ENCODE data around the gene TAF11L6. TPM values are rescaled to one million over a fixed set of nuclear protein-coding genes. Genes with fewer than 3 reads are reported as not detected.

Gene TAF11L6
- total and polyA plus RNA-seq, 2 experiments from 2014 or later = not detected

Small RNA genes within 50 kb of the gene (small RNA-seq; reads per million reads assigned to genes)
- not detected for gene AC106774.3

Other genes with a start within 250 kb of the TAF11L6 start
- not detected in 2 replicates for gene TAF11L2, start 30.4 kb upstream of the TAF11L6 start, total RNA-seq
- gene TAF11L2, start 30.4 kb upstream of the TAF11L6 start, polyA plus RNA-seq = not detected in 2 replicates
- gene TAF11L3, start 10.3 kb upstream of the TAF11L6 start, total RNA-seq = not detected in 2 replicates
- not detected in 2 replicates for gene TAF11L3, start 10.3 kb upstream of the TAF11L6 start, polyA plus RNA-seq
- not detected in 2 replicates for gene TAF11L4, start 6.9 kb upstream of the TAF11L6 start, total RNA-seq
- gene TAF11L4, start 6.9 kb upstream of the TAF11L6 start, polyA plus RNA-seq = not detected in 2 replicates
- not detected in 2 replicates for gene TAF11L5, start 3.4 kb upstream of the TAF11L6 start, total RNA-seq
- gene TAF11L5, start 3.4 kb upstream of the TAF11L6 start, polyA plus RNA-seq = not detected in 2 replicates
- not detected in 2 replicates for gene TAF11L7, start 57.1 kb downstream of the TAF11L6 start, total RNA-seq
- not detected in 2 replicates for gene TAF11L7, start 57.1 kb downstream of the TAF11L6 start, polyA plus RNA-seq
- gene TAF11L8, start 62.3 kb downstream of the TAF11L6 start, total RNA-seq = not detected in 2 replicates
- gene TAF11L8, start 62.3 kb downstream of the TAF11L6 start, polyA plus RNA-seq = not detected in 2 replicates
- gene TAF11L9, start 65.7 kb downstream of the TAF11L6 start, total RNA-seq = not detected in 2 replicates
- gene TAF11L9, start 65.7 kb downstream of the TAF11L6 start, polyA plus RNA-seq = not detected in 2 replicates
- not detected in 2 replicates for gene TAF11L10, start 69.2 kb downstream of the TAF11L6 start, total RNA-seq
- gene TAF11L10, start 69.2 kb downstream of the TAF11L6 start, polyA plus RNA-seq = not detected in 2 replicates
- not detected in 2 replicates for gene TAF11L11, start 75.5 kb downstream of the TAF11L6 start, total RNA-seq
- gene TAF11L11, start 75.5 kb downstream of the TAF11L6 start, polyA plus RNA-seq = not detected in 2 replicates
- gene TAF11L12, start 81.7 kb downstream of the TAF11L6 start, total RNA-seq = not detected in 2 replicates
- gene TAF11L12, start 81.7 kb downstream of the TAF11L6 start, polyA plus RNA-seq = not detected in 2 replicates
- not detected in 2 replicates for gene TAF11L13, start 103.4 kb downstream of the TAF11L6 start, total RNA-seq
- not detected in 2 replicates for gene TAF11L13, start 103.4 kb downstream of the TAF11L6 start, polyA plus RNA-seq
- not detected in 2 replicates for gene TAF11L14, start 105.8 kb downstream of the TAF11L6 start, total RNA-seq
- not detected in 2 replicates for gene TAF11L14, start 105.8 kb downstream of the TAF11L6 start, polyA plus RNA-seq

Data from hepatocyte (in vitro differentiated cells).